ENCODE results near the gene GORASP1. TPM values are rescaled to one million over a fixed set of nuclear protein-coding genes. Genes with fewer than 3 reads are reported as not detected.
A peak's percentile ranks its signal among the peaks of the same experiment; 100 is the strongest.

GORASP1 gene
- total RNA-seq, 5 donors from 2014 or later (not counting 1 experiment from before 2014, with no cell fraction given) = 26.7 to 55.5 (median 41.5) TPM

DNA sequence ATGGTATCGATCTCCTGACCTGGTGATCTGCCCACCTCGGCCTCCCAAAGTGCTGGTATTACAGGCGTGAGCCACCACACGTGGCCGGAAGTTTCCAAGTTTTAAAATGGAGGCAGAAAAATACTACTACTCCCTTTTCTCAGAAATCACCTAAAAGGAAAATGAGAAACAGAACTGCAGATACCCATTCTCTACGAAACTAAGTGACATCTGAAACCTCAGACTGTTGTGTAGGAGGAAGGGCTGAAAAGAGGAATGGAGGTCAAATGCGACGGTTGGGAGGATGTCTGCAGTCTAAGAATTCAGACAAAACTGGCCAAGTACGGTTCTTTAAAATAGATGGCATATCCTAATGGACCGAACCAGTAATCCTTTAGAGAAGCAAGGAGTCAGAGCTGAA is 31.5 kb downstream of the GORASP1 start:
- DNase-seq (no peak), ATAC-seq (replicated peaks in 1 of 4) (no peak)
- no CpG with 5 or more reads among the region's 10 CpGs for WGBS (ENCODE audit: insufficient coverage)
- H3K4me3 Mint-ChIP-seq = no peak overlapping the region
- no peak overlapping the region for H3K4me3 ChIP-seq (ENCODE audit: control insufficient read depth in 1 of 2, extremely low read depth in 1 of 2, low read length in 1 of 2)
- no peak overlapping the region for H3K27ac ChIP-seq (ENCODE audit: low read length)
- no peaks in the 10 kb centered on the region for H3K9me3 Mint-ChIP-seq
- no peak overlapping the region for H3K27ac Mint-ChIP-seq
- H3K9me3 ChIP-seq = no peaks in the 10 kb centered on the region
- peaks cover 3 to 13% (median 5%) of the 10 kb centered on the region in 3 donors for H3K4me1 Mint-ChIP-seq
- H3K4me1 ChIP-seq (ENCODE audit: control insufficient read depth in 1 of 2, extremely low read depth in 1 of 2, insufficient read depth in 2 of 2, low read length in 2 of 2) = no peaks in the 10 kb centered on the region
- CTCF ChIA-PET = no interaction called here
- H3K27me3 ChIP-seq (replicated peaks in 1 of 2; ENCODE audit: control insufficient read depth in 2 of 2, extremely low read depth in 1 of 2, insufficient read depth in 2 of 2, low read length in 1 of 2) = no peaks in the 10 kb centered on the region
- POLR2A ChIA-PET = interaction anchor here in 1 of 2 donors (0.6 kb wide), 1 partner anchor 57 kb away, joined by 4 read pairs; no protein-coding TSS in a partner anchor
- H3K36me3 Mint-ChIP-seq = peaks cover 65% of the 10 kb centered on the region
- H3K36me3 ChIP-seq (ENCODE audit: control insufficient read depth in 2 of 2, extremely low read depth in 1 of 2, insufficient read depth in 1 of 2, low read length in 1 of 2) = peaks cover 24 to 83% of the 10 kb centered on the region in 2 donors
- H3K27me3 Mint-ChIP-seq = no peaks in the 10 kb centered on the region

DNA sequence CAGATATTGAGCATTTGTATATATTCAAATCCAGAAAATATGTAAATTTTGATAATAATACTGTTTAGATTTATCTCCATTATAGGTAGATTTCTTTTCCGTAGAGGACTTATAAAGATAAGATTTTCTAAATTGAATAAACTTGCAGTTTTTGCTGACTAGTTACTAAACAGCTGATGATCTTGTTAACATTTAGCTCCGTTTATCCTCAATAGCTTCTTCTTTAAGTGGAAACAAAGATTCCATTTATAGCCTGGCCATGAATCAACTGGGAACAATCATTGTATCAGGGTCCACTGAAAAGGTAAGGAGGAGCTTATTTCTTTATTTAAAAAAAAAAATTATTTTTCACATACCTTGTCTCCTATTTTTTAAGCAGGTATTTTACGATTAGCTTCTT is 38.9 kb downstream of the GORASP1 start:
- Histone ChIP-seq H3K4me1 (ENCODE audit: control insufficient read depth in 1 of 2, extremely low read depth in 1 of 2, insufficient read depth in 2 of 2, low read length in 2 of 2) (no peaks in the 10 kb centered on the region), H3K4me3 (ENCODE audit: control insufficient read depth in 1 of 2, extremely low read depth in 1 of 2, low read length in 1 of 2) (no peak overlapping the region), H3K27ac (ENCODE audit: low read length) (no peak overlapping the region), H3K36me3 (ENCODE audit: control insufficient read depth in 2 of 2, extremely low read depth in 1 of 2, insufficient read depth in 1 of 2, low read length in 1 of 2) (peaks cover 9 to 75% of the 10 kb centered on the region in 2 donors), H3K27me3 (replicated peaks in 1 of 2; ENCODE audit: control insufficient read depth in 2 of 2, extremely low read depth in 1 of 2, insufficient read depth in 2 of 2, low read length in 1 of 2) (no peaks in the 10 kb centered on the region), H3K9me3 (no peaks in the 10 kb centered on the region)
- DNase-seq (no peak), ATAC-seq (replicated peaks in 1 of 4) (no peak)
- no peaks in the 10 kb centered on the region for H3K9me3 Mint-ChIP-seq
- no peak overlapping the region for H3K27ac Mint-ChIP-seq
- H3K4me1 Mint-ChIP-seq = peaks cover 8 to 10% (median 9%) of the 10 kb centered on the region in 3 donors
- peaks cover 66% of the 10 kb centered on the region for H3K36me3 Mint-ChIP-seq
- ChIA-PET CTCF (interaction anchor here in 1 of 2 donors (0.6 to 1.0 kb wide), 2 partner anchors 74 to 572 kb away, joined by 3 read pairs; partner anchors contain the start of gene EXOG), POLR2A (interaction anchor here in 1 of 2 donors (1.3 kb wide), 1 partner anchor 9 kb away, joined by 4 read pairs; no protein-coding TSS in a partner anchor)
- no CpG with 5 or more reads among the region's 3 CpGs for WGBS (ENCODE audit: insufficient coverage)
- H3K27me3 Mint-ChIP-seq = no peaks in the 10 kb centered on the region
- no peak overlapping the region for H3K4me3 Mint-ChIP-seq

DNA sequence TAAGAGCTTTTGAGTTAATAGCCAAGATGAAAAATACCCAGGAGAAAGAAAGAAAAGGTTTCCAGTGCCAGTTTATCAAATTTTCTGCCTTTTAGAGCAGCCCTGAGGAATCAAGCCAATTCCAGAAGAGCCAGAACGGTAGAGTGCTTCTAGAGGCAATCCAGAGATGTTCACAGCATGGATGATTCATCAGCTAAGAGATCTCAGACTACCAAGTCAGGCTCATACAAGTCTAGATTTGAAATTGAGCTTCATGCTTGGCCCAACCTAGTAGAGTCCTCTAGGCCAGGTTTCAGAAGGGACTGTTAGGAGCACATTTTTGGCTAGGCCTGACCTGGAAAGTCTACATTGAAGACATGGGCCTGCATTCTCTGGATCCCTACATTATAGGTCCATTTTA is 40.1 kb downstream of the GORASP1 start:
- WGBS (ENCODE audit: insufficient coverage) = 89% methylated on average over 1 of the region's 1 CpG
- no peak overlapping the region for H3K4me3 Mint-ChIP-seq
- ChIA-PET CTCF (interaction anchor here in 1 of 2 donors (0.5 kb wide), 1 partner anchor 16 kb away, joined by 3 read pairs; the partner anchor contains the start of genes SCN11A and WDR48), POLR2A (no interaction called here)
- DNase-seq = no peak
- H3K36me3 ChIP-seq (ENCODE audit: control insufficient read depth in 2 of 2, extremely low read depth in 1 of 2, insufficient read depth in 1 of 2, low read length in 1 of 2) = peaks cover 3 to 68% of the 10 kb centered on the region in 2 donors
- H3K36me3 Mint-ChIP-seq = peaks cover 57% of the 10 kb centered on the region
- no peaks in the 10 kb centered on the region for H3K27me3 Mint-ChIP-seq
- H3K9me3 Mint-ChIP-seq = no peaks in the 10 kb centered on the region
- ATAC-seq (replicated peaks in 1 of 4) = no peak
- peaks cover 11 to 15% (median 15%) of the 10 kb centered on the region in 3 donors for H3K4me1 Mint-ChIP-seq
- no peaks in the 10 kb centered on the region for H3K4me1 ChIP-seq (ENCODE audit: control insufficient read depth in 1 of 2, extremely low read depth in 1 of 2, insufficient read depth in 2 of 2, low read length in 2 of 2)
- no peak overlapping the region for H3K4me3 ChIP-seq (ENCODE audit: control insufficient read depth in 1 of 2, extremely low read depth in 1 of 2, low read length in 1 of 2)
- no peak overlapping the region for H3K27ac ChIP-seq (ENCODE audit: low read length)
- H3K9me3 ChIP-seq = no peaks in the 10 kb centered on the region
- no peaks in the 10 kb centered on the region for H3K27me3 ChIP-seq (replicated peaks in 1 of 2; ENCODE audit: control insufficient read depth in 2 of 2, extremely low read depth in 1 of 2, insufficient read depth in 2 of 2, low read length in 1 of 2)
- no peak overlapping the region for H3K27ac Mint-ChIP-seq

DNA sequence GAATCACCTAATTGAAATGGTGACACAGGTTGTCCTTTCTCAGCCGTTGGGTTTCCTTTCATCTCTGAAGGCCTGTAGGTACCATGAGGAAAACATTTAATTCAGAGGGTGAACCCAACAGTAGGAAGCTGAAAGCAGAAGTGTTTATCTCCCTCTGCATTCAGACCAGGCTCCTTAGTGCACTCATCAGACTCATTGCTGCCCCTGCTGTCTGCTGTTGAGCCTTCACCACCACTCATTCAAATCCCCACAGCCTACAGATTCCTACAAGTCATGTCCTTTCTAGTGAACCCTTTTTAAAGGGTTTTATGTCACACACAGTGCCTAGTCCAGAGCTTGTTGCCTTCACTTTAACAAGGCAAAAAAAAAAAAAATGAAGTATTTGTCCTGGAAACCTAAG is 42.2 kb downstream of the GORASP1 start:
- H3K4me1 Mint-ChIP-seq = peaks cover 23 to 29% (median 29%) of the 10 kb centered on the region in 3 donors
- POLR2A ChIA-PET = interaction anchor here in 1 of 2 donors (0.6 kb wide), 1 partner anchor 44 kb away, joined by 3 read pairs; no protein-coding TSS in a partner anchor

DNA sequence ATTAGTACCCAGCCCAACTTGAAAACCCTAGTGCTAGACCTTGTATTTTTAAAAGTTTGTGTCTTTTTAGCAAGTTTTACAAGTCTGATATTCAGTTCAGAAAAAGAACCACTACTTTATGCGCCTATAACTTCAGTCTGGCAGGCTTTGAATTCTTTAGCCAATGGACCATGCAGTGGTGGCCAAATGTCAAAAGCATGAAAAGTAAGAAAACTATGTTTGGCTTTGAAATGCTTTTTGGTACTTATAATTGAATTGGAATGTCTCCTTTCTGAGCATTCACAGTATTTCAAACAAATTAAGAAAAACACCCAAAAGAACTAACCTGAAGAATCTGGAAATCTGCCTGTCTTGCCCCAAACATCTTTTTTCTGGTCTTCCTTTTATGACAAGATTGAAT is 42.8 kb downstream of the GORASP1 start:
- DNase-seq (no peak), ATAC-seq (replicated peaks in 1 of 4) (no peak)
- H3K36me3 Mint-ChIP-seq = peaks cover 48% of the 10 kb centered on the region
- peak overlapping the region in 1 of 2 donors; percentile 63 for H3K27ac Mint-ChIP-seq
- no peak overlapping the region for H3K4me3 Mint-ChIP-seq
- H3K27ac ChIP-seq (ENCODE audit: low read length) = no peak overlapping the region
- peaks cover 23 to 33% (median 32%) of the 10 kb centered on the region in 3 donors for H3K4me1 Mint-ChIP-seq
- ChIA-PET POLR2A (no interaction called here), CTCF (interaction anchor here in 1 of 2 donors (0.9 kb wide), 2 partner anchors 14 to 568 kb away, joined by 3 read pairs; partner anchors contain the start of gene EXOG)
- H3K9me3 ChIP-seq = no peaks in the 10 kb centered on the region
- H3K36me3 ChIP-seq (ENCODE audit: control insufficient read depth in 2 of 2, extremely low read depth in 1 of 2, insufficient read depth in 1 of 2, low read length in 1 of 2) = peaks cover 3 to 48% of the 10 kb centered on the region in 2 donors
- WGBS (ENCODE audit: insufficient coverage) = 100% methylated on average over 1 of the region's 1 CpG
- no peaks in the 10 kb centered on the region for H3K27me3 ChIP-seq (replicated peaks in 1 of 2; ENCODE audit: control insufficient read depth in 2 of 2, extremely low read depth in 1 of 2, insufficient read depth in 2 of 2, low read length in 1 of 2)
- no peaks in the 10 kb centered on the region for H3K9me3 Mint-ChIP-seq
- H3K4me3 ChIP-seq (ENCODE audit: control insufficient read depth in 1 of 2, extremely low read depth in 1 of 2, low read length in 1 of 2) = no peak overlapping the region
- H3K27me3 Mint-ChIP-seq = no peaks in the 10 kb centered on the region
- no peaks in the 10 kb centered on the region for H3K4me1 ChIP-seq (ENCODE audit: control insufficient read depth in 1 of 2, extremely low read depth in 1 of 2, insufficient read depth in 2 of 2, low read length in 2 of 2)

More for the DNA sequence above, 42.2 kb downstream of the GORASP1 start:
- no peak overlapping the region for H3K4me3 Mint-ChIP-seq
- ATAC-seq (replicated peaks in 1 of 4) = peak; percentile 45 to 86 (median 64)
- Histone ChIP-seq H3K4me1 (ENCODE audit: control insufficient read depth in 1 of 2, extremely low read depth in 1 of 2, insufficient read depth in 2 of 2, low read length in 2 of 2) (no peaks in the 10 kb centered on the region), H3K4me3 (ENCODE audit: control insufficient read depth in 1 of 2, extremely low read depth in 1 of 2, low read length in 1 of 2) (no peak overlapping the region), H3K36me3 (ENCODE audit: control insufficient read depth in 2 of 2, extremely low read depth in 1 of 2, insufficient read depth in 1 of 2, low read length in 1 of 2) (peaks cover 3 to 54% of the 10 kb centered on the region in 2 donors), H3K9me3 (no peaks in the 10 kb centered on the region), H3K27ac (ENCODE audit: low read length) (no peak overlapping the region), H3K27me3 (replicated peaks in 1 of 2; ENCODE audit: control insufficient read depth in 2 of 2, extremely low read depth in 1 of 2, insufficient read depth in 2 of 2, low read length in 1 of 2) (no peaks in the 10 kb centered on the region)
- no peaks in the 10 kb centered on the region for H3K27me3 Mint-ChIP-seq
- H3K36me3 Mint-ChIP-seq = peaks cover 51% of the 10 kb centered on the region
- no CpG with 5 or more reads among the region's 1 CpG for WGBS (ENCODE audit: insufficient coverage)
- CTCF ChIA-PET = interaction anchor here in 1 of 2 donors (0.9 kb wide), 2 partner anchors 14 to 569 kb away, joined by 3 read pairs; partner anchors contain the start of gene EXOG
- no peak overlapping the region for H3K27ac Mint-ChIP-seq
- DNase-seq = peak in 16 of 35 experiments; percentile 2 to 43 (median 10)
- no peaks in the 10 kb centered on the region for H3K9me3 Mint-ChIP-seq

DNA sequence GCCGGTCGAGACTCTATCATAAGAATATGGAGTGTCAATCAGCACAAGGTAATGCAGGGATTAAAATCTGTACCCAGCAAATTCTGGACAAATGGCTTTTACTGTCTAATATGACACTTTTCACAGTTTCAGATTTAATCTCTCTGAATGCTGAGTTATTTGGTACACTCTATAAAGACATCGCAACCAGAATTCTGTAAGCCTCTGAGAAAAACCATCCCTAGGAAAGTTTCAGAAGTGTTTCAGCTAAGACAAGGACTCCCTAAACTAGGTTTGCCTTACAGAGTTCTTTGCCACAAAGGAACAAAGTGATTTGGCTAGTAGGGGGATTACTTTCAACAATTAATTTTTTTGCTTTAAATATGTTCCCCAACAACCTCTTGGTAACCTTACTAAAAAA is 44.3 kb downstream of the GORASP1 start:
- no peak for ATAC-seq (replicated peaks in 1 of 4)
- DNase-seq = no peak
- H3K27me3 Mint-ChIP-seq = no peaks in the 10 kb centered on the region
- H3K27me3 ChIP-seq (replicated peaks in 1 of 2; ENCODE audit: control insufficient read depth in 2 of 2, extremely low read depth in 1 of 2, insufficient read depth in 2 of 2, low read length in 1 of 2) = no peaks in the 10 kb centered on the region
- peaks cover 37 to 45% (median 43%) of the 10 kb centered on the region in 3 donors for H3K4me1 Mint-ChIP-seq
- no CpG with 5 or more reads among the region's 3 CpGs for WGBS (ENCODE audit: insufficient coverage)
- peaks cover 48% of the 10 kb centered on the region for H3K36me3 Mint-ChIP-seq
- H3K27ac ChIP-seq (ENCODE audit: low read length) = no peak overlapping the region
- H3K27ac Mint-ChIP-seq = no peak overlapping the region
- H3K36me3 ChIP-seq (ENCODE audit: control insufficient read depth in 2 of 2, extremely low read depth in 1 of 2, insufficient read depth in 1 of 2, low read length in 1 of 2) = peaks cover 3 to 37% of the 10 kb centered on the region in 2 donors
- no peak overlapping the region for H3K4me3 Mint-ChIP-seq
- ChIA-PET POLR2A (no interaction called here), CTCF (no interaction called here)
- H3K4me3 ChIP-seq (ENCODE audit: control insufficient read depth in 1 of 2, extremely low read depth in 1 of 2, low read length in 1 of 2) = no peak overlapping the region
- H3K9me3 ChIP-seq = no peaks in the 10 kb centered on the region
- H3K9me3 Mint-ChIP-seq = no peaks in the 10 kb centered on the region
- H3K4me1 ChIP-seq (ENCODE audit: control insufficient read depth in 1 of 2, extremely low read depth in 1 of 2, insufficient read depth in 2 of 2, low read length in 2 of 2) = no peaks in the 10 kb centered on the region
